Activated CD4-positive, alpha-beta T cell treated with anti-CD3 and anti-CD28 coated beads, Interleukin-10, Interleukin-2, amounts not matched to agents 100 ng/mL and 50 ng/mL, durations not matched to agents 16 hours and 8 hours (primary cell): ENCODE data around the gene DUS3L.
"Not testable (repeated sequence)": the region's sequence is repeated elsewhere in the genome, so short reads cannot be mapped to it uniquely, and the experiment has no call there.

Experiments used
- DNase-seq: peaks from one replicate; pipeline ENCODE4 v3.0.0-alpha.2; 2020

DUS3L gene

GRCh38 chr19:5767949-5768348 is 23.0 kb downstream of the DUS3L start:
- DNase-seq = no peak

DNA sequence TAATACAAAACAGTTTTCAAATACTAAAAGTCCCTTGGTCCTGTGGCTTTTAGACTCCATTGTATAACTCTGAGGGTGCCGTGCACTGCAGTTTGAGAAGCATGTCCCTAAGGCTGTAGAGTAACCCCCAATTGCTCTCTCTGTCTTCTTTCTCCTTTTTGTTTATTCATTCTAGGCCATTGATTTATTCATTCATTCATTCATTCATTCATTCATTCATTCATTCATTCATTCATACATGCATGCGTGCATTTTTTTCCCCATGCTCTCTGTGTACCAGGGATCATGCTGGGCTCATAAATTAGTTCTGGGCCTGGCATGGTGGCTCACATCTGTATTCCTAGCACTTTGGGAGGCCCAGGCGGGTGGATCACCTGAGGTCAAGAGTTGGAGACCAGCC is 25.7 kb downstream of the DUS3L start:
- no peak for DNase-seq

- DNase-seq = no peak
Measured at GRCh38 chr19:5762608-5763217, 28.2 kb downstream of the DUS3L start.

- DNase-seq = no peak
Measured at GRCh38 chr19:5753743-5754142, 37.2 kb downstream of the DUS3L start.

- DNase-seq = no peak
Measured at GRCh38 chr19:5751709-5752108, 39.3 kb downstream of the DUS3L start.

GRCh38 chr19:5749505-5749904 is 41.5 kb downstream of the DUS3L start:
- no peak for DNase-seq

DNA sequence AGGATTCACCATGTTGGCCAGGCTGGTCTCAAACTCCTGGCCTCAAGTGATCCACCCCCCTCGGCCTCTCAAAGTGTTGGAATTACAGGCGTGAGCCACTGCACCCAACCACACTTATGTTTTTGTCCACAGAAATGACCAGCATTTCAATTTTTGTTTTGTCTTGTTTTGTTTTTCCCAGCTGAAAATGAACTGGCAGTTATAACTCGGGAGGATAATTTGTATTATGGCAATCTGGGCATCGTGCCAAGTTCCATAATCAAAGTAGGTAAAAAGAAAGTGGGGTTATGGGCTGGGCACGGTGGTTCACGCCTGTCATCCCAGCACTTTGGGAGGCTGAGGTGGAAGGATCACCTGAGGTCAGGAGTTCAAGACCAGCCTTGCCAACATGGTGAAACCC is 42.0 kb downstream of the DUS3L start:
- not testable (repeated sequence) for DNase-seq

DNA sequence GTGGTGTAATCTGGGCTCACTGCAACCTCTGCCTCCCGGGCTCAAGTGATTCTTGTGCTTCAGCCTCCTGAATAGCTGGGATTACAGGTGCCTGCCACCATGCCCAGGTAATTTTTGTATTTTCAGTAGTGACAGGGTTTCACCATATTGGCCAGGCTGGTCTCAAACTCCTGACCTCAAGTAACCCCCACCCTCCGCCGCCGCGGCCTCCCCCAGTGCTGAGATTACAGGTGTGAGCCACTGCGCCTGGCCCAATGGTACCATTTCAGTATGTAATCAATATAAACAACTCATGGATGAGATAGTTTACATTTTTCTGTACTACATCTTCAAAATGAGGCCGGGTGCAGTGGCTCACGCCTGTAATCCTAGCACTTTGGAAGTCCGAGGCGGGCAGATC is 46.0 kb downstream of the DUS3L start:
- DNase-seq = not testable (repeated sequence)

DNA sequence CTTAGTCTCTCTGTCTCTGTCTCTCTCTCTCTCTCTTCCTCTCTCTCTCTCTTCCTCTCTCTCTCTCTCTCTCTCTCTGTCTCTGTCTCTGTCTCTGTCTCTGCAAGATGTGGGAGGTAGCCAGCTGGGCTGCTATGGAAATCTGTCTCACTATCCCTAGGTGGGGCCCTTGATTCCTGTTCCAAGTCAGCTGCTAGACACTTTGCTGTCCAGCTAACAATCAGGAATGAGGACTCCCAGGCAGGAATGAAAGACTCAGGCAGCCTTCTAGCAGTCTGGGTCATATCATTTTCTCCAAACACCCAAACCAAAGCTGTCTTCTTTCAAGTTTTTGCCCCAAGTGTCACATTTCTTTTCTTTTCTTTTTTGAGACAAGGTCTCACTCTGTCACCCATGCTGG is 47.3 kb downstream of the DUS3L start:
- no peak for DNase-seq

DNA sequence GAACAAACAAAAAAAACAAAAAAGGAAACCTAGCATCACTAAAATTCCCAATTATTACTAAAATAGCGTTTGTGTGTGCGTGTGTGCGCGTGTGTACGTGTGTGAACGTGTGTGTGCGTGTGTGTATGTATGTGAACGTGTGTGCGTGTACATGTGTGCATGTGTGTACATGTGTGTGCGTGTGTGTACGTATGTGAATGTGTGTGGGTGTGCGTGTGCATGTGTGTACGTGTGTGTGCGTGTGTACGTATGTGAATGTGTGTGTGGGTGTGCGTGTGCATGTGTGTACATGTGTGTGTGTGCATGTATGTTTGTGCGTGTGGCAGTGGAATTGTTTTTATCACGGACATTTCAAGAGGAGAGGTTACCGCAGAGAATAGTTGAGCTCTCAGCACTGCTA is 48.9 kb downstream of the DUS3L start:
- no peak for DNase-seq

DNA sequence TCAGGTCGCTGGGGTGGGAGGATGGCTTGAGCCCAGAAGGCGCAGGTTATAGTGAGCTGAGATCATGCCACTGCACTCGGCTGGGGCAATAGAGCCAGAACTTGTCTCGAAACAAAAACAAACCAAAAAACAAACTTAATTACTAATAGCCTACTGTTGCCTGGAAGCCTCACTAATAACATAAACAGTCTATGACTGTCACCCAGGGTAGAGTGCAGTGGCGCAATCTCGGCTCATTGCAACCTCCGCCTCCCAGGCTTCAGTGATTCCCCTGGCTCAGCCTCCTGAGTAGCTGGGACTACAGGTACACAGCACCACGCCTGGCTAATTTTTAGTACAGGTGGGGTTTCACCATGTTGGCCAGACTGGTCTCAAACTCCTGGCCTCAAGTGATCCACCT is 52.5 kb downstream of the DUS3L start:
- no peak for DNase-seq
